GM12864 (cell line): ENCODE measurements around the gene STX19.
"Not testable (repeated sequence)": the region's sequence is repeated elsewhere in the genome, so short reads cannot be mapped to it uniquely, and the experiment has no call there.

Source experiments
- DNase-seq: peaks from one replicate; pipeline ENCODE4 v3.0.0-alpha.2; 2011; ENCODE audit warnings: low read depth
- H3K4me3 ChIP-seq: 2 replicates; pipeline ENCODE4 v1.5.1; 2011; ENCODE audit warnings: mild to moderate bottlenecking, low read depth, low read length, control low read depth
- TF ChIP-seq, protein P1 (sequence below): IDR thresholded peaks from 2 replicates; pipeline ENCODE4 v1.5.1; 2011; ENCODE audit warnings: low read depth, mild to moderate bottlenecking, moderate library complexity, low read length, control low read depth, inconsistent platforms; ENCODE audit errors: missing control alignments

The STX19 gene

DNA sequence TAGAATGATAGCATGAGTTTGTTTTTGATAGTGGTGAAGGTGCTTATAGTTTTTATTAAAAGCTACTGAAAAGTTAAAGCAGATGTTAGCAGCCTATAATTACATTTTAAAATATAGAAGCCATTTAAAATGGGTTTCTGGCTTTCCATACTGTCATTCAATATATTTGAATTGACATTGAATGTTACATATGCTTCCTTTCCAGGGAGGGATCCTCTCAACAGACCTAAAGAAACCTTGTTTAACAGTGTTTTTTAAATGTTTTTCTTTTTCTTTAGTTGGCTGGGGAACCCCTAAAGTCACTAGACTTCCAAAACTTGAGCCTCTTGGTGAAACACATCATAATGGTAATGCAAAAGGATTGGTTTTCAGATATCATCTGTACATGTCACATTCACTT lies 22.1 kb upstream of the STX19 start:
- DNase-seq: no peak
- no peak overlapping the region for H3K4me3 ChIP-seq
- TF ChIP-seq, protein P1, sequence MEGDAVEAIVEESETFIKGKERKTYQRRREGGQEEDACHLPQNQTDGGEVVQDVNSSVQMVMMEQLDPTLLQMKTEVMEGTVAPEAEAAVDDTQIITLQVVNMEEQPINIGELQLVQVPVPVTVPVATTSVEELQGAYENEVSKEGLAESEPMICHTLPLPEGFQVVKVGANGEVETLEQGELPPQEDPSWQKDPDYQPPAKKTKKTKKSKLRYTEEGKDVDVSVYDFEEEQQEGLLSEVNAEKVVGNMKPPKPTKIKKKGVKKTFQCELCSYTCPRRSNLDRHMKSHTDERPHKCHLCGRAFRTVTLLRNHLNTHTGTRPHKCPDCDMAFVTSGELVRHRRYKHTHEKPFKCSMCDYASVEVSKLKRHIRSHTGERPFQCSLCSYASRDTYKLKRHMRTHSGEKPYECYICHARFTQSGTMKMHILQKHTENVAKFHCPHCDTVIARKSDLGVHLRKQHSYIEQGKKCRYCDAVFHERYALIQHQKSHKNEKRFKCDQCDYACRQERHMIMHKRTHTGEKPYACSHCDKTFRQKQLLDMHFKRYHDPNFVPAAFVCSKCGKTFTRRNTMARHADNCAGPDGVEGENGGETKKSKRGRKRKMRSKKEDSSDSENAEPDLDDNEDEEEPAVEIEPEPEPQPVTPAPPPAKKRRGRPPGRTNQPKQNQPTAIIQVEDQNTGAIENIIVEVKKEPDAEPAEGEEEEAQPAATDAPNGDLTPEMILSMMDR: no peak

DNA sequence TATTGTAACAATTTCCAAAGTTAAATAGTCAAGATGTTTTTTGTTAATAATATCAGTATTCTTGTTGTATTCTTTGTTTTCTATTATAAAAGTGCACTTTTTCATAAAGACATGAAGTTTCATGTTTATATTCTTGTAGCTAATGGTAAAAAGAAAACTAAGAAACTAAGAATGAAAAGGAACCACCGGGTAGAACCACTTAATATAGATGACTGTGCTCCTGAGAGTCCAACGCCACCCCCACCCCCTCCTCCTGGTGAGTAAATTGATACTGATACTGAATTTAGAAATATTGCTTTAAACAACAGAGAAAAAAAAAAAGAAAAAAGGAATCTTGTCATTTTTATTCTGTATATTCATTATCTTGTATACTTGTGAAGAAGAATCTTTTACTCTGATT lies 20.9 kb upstream of the STX19 start:
- no peak overlapping the region for H3K4me3 ChIP-seq
- DNase-seq: no peak
- TF ChIP-seq, protein P1: no peak

DNA sequence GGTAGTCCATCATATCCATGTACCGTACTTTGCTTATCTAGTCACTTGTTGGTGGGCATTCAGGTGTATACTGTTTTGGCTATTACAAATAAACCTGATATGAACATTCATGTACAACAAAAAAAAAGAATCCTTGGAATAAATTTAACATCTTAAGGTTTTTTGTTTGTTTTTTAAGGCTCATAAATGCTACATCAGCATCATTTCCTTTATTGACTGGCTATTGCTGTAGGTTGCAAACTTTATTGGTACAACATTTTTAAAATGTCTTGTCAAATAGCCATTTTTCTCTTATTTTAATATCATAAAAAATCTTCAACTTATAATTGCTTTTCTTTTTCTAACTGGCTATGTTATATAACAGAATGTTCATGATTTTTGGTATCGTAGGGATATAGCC lies 18.1 kb upstream of the STX19 start:
- no peak overlapping the region for H3K4me3 ChIP-seq
- TF ChIP-seq, protein P1: no peak
- no peak for DNase-seq

DNA sequence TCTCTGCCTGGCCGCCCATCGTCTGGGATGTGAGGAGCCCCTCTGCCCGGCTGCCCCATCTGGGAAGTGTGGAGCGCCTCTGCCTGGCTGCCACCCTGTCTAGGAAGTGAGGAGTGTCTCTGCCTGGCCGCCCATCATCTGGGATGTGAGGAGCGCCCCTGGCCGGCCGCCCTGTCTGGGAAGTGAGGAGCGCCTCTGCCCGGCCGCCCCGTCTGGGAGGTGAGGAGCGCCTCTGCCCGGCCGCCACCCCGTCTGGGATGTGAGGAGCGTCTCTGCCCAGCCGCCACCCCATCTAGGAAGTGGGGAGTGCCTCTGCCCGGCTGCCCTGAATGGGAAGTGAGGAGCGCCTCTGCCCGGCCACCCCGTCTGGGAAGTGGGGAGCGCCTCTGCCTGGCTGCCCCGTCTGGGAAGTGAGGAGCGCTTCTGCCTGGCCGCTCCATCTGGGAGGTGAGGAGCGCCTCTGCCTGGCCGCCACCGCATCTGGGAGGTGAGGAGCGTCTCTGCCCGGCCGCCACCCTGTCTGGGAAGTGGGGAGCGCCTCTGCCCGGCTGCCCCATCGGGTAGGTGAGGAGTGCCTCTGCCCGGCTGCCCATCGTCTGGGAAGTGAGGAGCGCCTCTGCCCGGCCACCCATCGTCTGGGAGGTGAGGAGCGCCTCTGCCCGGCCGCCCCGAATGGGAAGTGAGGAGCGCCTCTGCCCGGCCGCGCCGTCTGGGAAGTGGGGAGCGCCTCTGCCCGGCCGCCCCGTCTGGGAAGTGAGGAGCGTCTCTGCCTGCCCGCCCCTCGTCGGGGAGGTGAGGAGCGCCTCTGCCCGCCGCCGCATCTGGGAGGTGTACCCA lies 15.9 kb upstream of the STX19 start:
- not testable (repeated sequence) for DNase-seq, H3K4me3 ChIP-seq

DNA sequence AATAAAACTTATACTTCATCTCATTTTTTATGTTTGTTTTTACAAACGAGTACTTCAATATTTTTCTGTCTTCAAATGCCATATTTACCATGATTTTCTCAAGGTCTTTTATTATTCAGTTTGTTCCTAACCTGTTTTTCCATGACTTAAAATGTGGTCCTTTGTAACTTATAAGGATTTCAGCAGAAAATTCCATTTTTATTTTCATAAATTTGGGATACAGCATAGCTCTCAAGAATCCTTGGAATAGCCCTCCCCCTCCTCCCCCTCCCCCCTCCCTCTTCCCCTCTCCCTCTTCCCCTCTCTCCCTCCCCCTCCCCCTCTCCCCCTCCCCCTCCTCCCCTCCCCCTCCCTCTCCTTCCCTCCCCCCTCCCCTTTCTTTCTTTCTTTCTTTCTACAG lies 14.9 kb upstream of the STX19 start:
- DNase-seq: no peak
- no peak overlapping the region for H3K4me3 ChIP-seq
- TF ChIP-seq, protein P1: no peak

DNA sequence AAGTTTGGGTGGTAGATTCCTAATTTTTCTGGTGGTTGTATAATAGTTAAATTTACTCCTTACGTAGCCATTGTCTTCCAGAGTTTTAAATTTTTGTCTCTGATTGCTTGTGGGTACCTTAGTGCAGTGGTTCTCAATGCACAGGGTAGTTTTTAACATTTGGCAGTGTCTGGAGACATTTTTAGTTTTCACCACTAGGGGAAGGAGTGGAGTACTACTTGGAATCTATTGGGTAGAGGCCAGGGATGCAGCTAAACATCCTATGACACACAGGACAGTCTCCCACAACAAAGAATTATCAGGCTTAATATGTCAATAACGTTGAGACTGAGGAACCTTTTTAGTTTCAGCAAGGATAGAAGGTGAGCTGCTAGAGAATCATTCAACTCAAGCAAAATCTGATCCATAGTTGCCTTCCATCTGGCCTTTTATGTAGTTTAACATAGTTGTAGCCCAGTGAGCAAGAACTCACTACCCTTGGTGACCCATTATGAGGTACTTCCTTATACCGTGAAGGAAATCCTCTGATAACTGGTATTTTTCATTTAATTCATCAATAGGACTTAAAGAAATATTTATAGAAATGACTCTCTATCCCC lies 8.6 kb upstream of the STX19 start:
- no peak overlapping the region for H3K4me3 ChIP-seq
- TF ChIP-seq, protein P1: peak; percentile 67
- no peak for DNase-seq

DNA sequence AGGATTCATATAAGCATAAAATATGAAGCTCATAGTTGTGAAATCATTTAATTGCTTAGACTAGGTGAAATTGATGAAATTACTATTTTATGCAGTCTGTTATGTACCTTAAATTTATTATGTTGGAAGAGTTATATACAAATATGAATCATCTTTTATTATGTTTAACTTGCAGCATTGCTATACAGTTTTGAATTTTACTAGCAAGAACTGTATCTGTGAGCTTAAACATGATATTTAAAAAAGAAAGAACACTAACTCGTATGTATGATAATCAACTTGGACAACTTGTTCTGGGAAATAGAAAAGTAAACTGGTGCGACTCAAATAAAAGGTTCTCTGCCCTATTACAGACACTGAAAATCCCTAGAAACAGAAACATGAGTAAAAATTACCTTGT lies 1.8 kb downstream of the STX19 start:
- no peak for DNase-seq
- no peak overlapping the region for H3K4me3 ChIP-seq
- TF ChIP-seq, protein P1: no peak
